HG03135 (cell line): Measurements from ENCODE around the gene FMN1.

ENCODE experiments used
- ATAC-seq: cut with Tn5 transposase; IDR thresholded peaks from one replicate; pipeline ENCODE4 v1.9.1; 2021; ENCODE audit warnings: mild to moderate bottlenecking, moderate library complexity; ENCODE audit not compliant: unreplicated experiment

Gene FMN1

GRCh38 chr15:32946210-32946609 is 248.3 kb downstream of the FMN1 start:
- no peak for ATAC-seq

- no peak for ATAC-seq
Observed at GRCh38 chr15:32944431-32944830, 250.1 kb downstream of the FMN1 start.

DNA sequence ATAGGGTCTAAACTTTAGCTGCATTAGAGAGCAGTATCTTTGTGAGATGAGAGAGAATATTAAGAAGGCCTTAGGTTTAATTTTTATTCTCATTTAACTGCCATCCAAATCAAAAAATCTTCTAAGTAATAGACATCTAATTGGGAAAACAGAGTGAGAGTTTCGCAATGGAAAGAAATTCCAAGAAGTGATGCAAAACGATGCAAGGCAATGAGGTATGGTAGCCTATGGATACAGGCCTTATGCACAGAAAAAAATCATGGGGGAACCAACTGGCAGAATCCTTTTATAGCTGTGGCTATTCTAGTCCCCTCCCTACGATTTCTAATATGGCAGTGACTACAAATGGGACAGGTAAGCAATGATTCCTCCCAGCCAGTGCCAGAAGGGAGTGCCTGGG is 250.8 kb downstream of the FMN1 start:
- ATAC-seq = no peak

DNA sequence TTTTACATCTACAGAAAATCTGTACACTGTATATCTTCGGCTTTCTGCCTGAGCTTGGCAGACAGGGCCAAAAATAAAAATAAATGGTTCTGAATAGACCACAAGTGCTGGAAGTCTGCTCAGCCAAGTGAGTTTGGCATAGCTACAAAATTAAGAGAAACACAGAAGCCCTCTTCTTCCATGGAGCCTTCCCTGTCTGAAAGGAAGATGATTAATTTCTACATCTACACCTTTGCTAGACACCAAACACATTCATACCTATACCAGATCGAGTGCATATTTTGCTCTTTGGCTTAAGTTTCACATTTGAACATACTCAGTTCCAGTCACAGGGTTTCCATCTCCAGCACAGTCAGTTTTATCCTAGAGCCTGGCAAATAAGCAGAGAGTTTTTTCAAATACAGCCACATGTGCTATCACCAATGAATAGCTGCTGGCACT is 252.1 kb downstream of the FMN1 start:
- no peak for ATAC-seq

DNA sequence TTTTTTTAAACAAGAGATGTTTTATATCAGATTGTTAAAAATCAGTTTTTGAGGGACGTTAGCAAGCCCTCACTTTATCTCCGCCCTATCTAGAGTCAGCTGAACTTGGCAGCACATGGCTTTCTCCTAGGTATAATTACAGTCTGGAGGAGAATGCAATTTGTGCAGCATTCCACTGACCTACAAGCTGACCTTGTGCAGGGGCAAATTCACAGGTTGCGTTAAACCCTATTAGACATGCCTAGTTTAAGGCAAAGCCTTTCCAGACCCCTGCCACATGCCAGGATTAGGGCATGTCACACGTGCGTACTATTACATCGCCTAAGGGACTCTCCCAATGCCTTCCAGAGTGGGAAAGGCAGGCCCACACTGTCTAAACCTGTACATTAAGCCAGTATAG is 252.7 kb downstream of the FMN1 start:
- no peak for ATAC-seq

DNA sequence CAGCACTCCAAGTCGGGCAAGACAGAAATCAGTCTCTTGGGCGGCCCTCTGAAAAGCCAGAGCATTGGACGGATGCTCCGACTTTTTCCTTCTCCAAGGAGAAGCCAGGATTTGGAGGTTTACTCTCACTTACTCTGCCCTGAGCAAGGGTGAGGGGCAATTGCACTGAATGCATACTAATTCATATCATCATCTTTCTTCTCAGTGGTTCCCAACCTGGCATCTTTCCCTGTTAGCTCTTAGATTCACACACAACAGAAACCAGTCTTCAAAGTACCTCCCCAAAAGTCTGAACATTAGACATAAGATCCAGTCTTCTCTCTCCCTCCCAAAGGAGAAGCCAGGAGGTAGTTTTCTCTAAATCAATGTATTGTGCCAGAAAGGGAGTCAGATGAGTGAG is 257.5 kb downstream of the FMN1 start:
- no peak for ATAC-seq

- ATAC-seq = no peak
Observed at GRCh38 chr15:32936283-32936918, 258.1 kb downstream of the FMN1 start.

DNA sequence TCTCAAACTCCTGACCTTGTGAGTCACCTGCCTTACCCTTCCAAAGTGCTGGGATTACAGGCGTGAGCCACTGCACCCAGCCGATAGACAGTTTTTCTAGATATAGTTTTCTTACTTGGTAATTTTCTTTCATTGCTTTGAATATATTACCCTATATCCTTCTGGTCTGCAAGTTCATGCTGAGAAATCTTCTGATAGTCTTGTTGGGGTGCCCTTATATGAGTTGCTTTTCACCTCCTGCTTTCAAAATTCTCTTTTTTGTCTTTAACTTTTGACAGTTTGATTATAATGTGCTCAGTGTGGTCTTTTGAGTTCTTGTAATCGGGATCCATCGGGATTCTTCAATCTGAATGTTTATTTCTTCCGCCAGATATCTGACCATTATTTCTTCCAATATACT is 259.4 kb downstream of the FMN1 start:
- no peak for ATAC-seq

DNA sequence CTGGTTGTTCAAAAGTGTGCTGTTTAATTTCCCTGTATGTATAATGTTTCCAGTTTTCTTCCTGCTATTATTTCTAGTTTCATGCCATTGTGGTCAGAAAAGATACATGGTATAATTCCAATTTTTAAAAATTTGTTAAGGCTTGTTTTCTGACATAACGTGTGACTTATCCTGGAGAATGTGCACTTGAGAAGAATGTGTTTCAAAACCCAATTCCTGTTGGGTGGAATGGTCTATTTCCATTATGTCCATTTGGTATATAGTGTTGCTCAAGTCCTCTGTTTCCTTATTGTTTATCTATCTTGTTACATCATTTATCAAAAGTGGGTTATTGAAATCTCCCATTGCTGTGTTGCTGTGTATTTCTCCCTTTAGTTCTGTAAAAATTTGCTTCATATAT is 261.3 kb downstream of the FMN1 start:
- ATAC-seq = no peak

DNA sequence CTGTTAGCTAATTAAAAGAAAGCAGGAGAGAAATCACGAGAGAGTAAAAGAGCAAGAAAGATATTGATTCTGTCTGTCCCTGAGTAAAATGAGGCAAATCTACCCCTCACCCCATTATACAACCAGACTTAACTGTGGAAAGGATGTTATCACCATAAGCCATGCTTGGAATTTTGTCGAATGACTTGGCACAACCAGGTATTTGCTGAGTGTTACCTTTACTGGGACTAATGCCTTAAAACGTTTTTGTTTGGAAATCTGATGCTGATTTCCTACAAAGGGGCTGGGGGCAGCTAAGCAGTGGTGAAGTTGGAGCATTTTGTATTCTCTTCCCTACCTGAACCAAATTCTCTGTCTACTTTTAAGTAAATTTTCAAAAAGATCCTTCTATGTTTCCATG is 265.6 kb downstream of the FMN1 start:
- ATAC-seq = no peak

DNA sequence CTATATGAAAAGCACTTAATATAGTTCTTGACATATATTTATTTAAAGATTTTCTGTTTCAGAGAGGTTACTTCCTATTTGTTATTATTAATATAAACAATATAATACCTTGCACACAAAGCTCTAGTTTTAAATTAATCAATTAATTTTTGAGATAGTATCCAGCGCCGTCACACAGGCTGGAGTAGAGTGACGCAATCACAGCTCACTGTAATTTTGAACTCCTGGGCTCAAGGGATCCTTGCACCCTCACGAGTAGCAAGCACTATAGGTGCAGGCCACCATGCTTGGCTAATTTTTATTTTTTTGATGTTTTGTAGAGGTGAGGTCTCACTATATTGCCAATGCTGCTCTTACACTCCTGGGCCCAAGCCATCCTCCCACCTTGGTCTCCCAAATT is 267.4 kb downstream of the FMN1 start:
- no peak for ATAC-seq

- ATAC-seq = no peak
Observed at GRCh38 chr15:32923176-32923575, 271.3 kb downstream of the FMN1 start.

- ATAC-seq = no peak
Observed at GRCh38 chr15:32922541-32922940, 272.0 kb downstream of the FMN1 start.

GRCh38 chr15:32919749-32920414 is 274.6 kb downstream of the FMN1 start:
- ATAC-seq = no peak

GRCh38 chr15:32918547-32918946 is 276.0 kb downstream of the FMN1 start:
- ATAC-seq = no peak

GRCh38 chr15:32910839-32911238 is 283.7 kb downstream of the FMN1 start:
- no peak for ATAC-seq

DNA sequence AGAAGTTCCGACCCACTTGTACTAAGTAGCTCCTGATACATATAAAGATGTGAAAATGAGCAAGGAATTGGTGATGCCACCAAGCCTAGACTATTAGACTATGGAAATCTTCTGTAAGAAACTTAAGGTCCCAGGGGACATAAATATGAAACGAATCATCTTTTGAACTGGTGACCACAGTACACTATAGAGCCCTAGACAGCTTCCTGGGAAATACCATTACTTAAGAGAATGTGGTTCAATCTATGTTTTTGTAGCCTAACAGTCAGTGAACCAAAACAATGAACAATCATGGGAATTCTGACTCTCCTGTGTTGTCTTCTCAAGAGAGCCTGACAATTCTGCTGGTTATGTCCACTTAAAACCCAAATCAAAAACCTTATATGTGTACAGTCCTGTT is 285.1 kb downstream of the FMN1 start:
- ATAC-seq = peak; percentile 26

DNA sequence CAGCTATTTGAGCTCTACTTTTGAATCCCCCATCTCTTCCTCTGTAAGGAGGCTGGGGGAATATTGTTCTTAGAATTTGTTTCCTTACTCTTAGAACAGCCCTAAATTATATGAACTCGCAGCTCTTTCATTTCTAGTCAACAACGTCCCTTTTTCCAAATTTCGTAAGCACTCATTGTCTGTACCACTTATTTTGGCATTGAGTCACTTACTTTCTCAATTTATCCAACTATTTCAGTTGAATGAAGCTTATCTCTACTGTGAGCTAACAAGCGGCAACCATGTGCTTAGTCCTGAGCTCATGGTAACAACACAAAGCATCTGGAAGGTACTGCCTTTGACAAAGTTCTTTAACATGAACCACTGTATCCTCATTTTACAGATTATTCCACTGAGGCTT is 285.6 kb downstream of the FMN1 start:
- ATAC-seq = no peak

GRCh38 chr15:32908135-32908801 is 286.2 kb downstream of the FMN1 start:
- peak; percentile 84 for ATAC-seq

GRCh38 chr15:32905481-32905880 is 289.0 kb downstream of the FMN1 start:
- no peak for ATAC-seq

DNA sequence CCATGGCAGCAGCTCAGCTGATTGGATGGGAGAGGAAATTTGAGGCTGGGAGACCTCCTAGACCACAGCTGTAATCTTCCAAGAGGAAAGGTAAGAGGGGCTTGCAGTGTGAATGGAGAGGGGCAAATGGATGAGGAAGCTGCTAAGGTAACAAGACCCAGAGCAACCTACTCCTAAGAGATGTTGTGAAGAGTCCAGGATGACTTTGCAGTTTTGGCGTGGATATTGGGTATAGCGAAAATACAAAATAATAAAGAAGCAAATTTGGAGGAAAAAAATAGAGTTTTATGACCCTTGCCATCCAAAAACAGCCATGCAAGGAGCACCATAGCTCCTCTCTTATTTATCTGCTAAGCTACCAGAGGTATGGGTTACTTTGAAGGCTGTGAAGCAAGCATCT is 290.1 kb downstream of the FMN1 start:
- ATAC-seq = no peak

- no peak for ATAC-seq
Observed at GRCh38 chr15:32903591-32904290, 290.8 kb downstream of the FMN1 start.
